Endodermal cell (in vitro differentiated cells): ENCODE data around the gene GLIS1. TPM values are rescaled to one million over a fixed set of nuclear protein-coding genes. Genes with fewer than 3 reads are reported as not detected.
A peak's percentile ranks its signal among the peaks of the same experiment; 100 is the strongest.

ENCODE experiments used
- DNase-seq: peaks from one replicate; pipeline ENCODE4 v3.0.0-alpha.2; 2017
- H3K27ac ChIP-seq: 2 replicates; pipeline ENCODE4 v1.5.1; 2013; ENCODE audit warnings: mild to moderate bottlenecking, low read depth, low read length, moderate library complexity
- H3K27me3 ChIP-seq: 2 replicates; pipeline ENCODE4 v1.6.1; 2013; ENCODE audit warnings: mild to moderate bottlenecking, low read length, moderate library complexity; ENCODE audit not compliant: insufficient read depth, control insufficient read depth, poor library complexity, severe bottlenecking
- H3K36me3 ChIP-seq: 2 replicates; pipeline ENCODE4 v1.7.0; 2013; ENCODE audit warnings: mild to moderate bottlenecking, low read length, moderate library complexity; ENCODE audit not compliant: control insufficient read depth, insufficient read depth
- H3K4me1 ChIP-seq: one replicate; pipeline ENCODE4 v1.7.0; 2013; ENCODE audit warnings: low read length; ENCODE audit not compliant: control insufficient read depth, insufficient read depth
- H3K4me3 ChIP-seq: 2 replicates; pipeline ENCODE4 v1.5.1; 2013; ENCODE audit warnings: mild to moderate bottlenecking, low read length, moderate library complexity
- H3K9ac ChIP-seq: 2 replicates; pipeline ENCODE4 v1.6.1; 2013; ENCODE audit warnings: mild to moderate bottlenecking, low read length, moderate library complexity; ENCODE audit not compliant: poor library complexity, severe bottlenecking; ENCODE audit errors: extremely low read depth
- H3K9me3 ChIP-seq: 2 replicates; pipeline ENCODE4 v1.6.1; 2013; ENCODE audit warnings: mild to moderate bottlenecking, low read length, moderate library complexity; ENCODE audit not compliant: control insufficient read depth
- H3K27ac Mint-ChIP-seq: 2 replicates; pipeline ENCODE4 v1.8.0; 2020; ENCODE audit warnings: mixed read lengths
- H3K27me3 Mint-ChIP-seq: 2 replicates; pipeline ENCODE4 v1.8.0; 2021; ENCODE audit warnings: mild to moderate bottlenecking, mixed read lengths; ENCODE audit not compliant: insufficient read depth
- H3K36me3 Mint-ChIP-seq: 2 replicates; pipeline ENCODE4 v1.8.0; 2020; ENCODE audit warnings: low read depth, mixed read lengths
- H3K4me1 Mint-ChIP-seq: 2 replicates; pipeline ENCODE4 v1.8.0; 2020; ENCODE audit warnings: mixed read lengths
- H3K4me3 Mint-ChIP-seq: 2 replicates; pipeline ENCODE4 v1.8.0; 2020; ENCODE audit warnings: mild to moderate bottlenecking, moderate library complexity, mixed read lengths
- H3K9me3 Mint-ChIP-seq: 2 replicates; pipeline ENCODE4 v1.8.0; 2020; ENCODE audit warnings: mild to moderate bottlenecking, mixed read lengths
- CTCF ChIP-seq: fragments of 200-600 bp; sonication (generic); conservative IDR thresholded peaks from 2 replicates; pipeline ENCODE4 v1.5.0; 2021; ENCODE audit warnings: antibody characterized with exemption, mild to moderate bottlenecking
- WGBS, 2 experiments: methylation state at CpG; one replicate each; pipeline versions ENCODE4 v1.1.5 to v1.1.7; 2013; ENCODE audit warnings: missing lambda C conversion rate in 2 of 2, mixed read lengths in 1 of 2; ENCODE audit not compliant: insufficient coverage in 1 of 2, insufficient read length in 1 of 2; 5-methylcytosine and 5-hydroxymethylcytosine counted together
- total RNA-seq, 2 donors: library from RNA; stranded (reverse); fragmentation: NEBNext Ultra II Directional in 1 of 2; extraction: Animal tissue kit (Norgen Biotek cat#: 25700) in 1 of 2; gene quantifications; 2 replicates in 1 of 2; 3 replicates in 1 of 2; pipeline ENCODE4 v1.2.1, GENCODE V29; 2021

GLIS1 gene
- total RNA-seq, 2 donors from 2014 or later = 2.1 to 3.9 TPM

DNA sequence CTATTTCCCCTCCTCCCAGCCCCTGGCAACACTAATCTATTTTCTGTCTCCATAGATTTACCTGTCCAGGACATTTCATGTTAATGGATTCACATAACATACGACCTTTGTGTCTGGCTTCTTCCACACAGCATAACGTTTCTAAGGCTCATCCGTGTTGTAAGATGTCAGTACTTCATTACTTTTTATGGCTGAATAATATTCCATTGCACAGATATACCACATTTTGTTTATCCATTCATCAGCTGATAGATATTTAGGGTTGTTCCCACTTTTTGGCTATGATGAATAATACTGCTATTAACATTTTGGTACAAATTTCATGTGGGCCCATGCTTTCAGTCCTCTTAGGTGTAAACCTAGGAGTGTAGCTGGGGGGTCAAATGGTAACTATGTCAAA lies 38.2 kb downstream of the GLIS1 start:
- Mint-ChIP-seq H3K27me3 (peaks cover 2% of the 10 kb centered on the region), H3K4me1 (peaks cover 24% of the 10 kb centered on the region), H3K9me3 (no peaks in the 10 kb centered on the region), H3K36me3 (no peaks in the 10 kb centered on the region), H3K4me3 (no peak overlapping the region), H3K27ac (no peak overlapping the region)
- no peaks in the 10 kb centered on the region for H3K36me3 ChIP-seq
- WGBS, 2 experiments = 88 to 100% methylated on average over 3 of the region's 3 CpGs
- H3K9ac ChIP-seq = no peak overlapping the region
- DNase-seq = no peak
- no peak for TF ChIP-seq CTCF
- H3K27me3 ChIP-seq = no peaks in the 10 kb centered on the region
- no peaks in the 10 kb centered on the region for H3K4me1 ChIP-seq
- no peaks in the 10 kb centered on the region for H3K9me3 ChIP-seq
- H3K27ac ChIP-seq = no peak overlapping the region
- H3K4me3 ChIP-seq = no peak overlapping the region

DNA sequence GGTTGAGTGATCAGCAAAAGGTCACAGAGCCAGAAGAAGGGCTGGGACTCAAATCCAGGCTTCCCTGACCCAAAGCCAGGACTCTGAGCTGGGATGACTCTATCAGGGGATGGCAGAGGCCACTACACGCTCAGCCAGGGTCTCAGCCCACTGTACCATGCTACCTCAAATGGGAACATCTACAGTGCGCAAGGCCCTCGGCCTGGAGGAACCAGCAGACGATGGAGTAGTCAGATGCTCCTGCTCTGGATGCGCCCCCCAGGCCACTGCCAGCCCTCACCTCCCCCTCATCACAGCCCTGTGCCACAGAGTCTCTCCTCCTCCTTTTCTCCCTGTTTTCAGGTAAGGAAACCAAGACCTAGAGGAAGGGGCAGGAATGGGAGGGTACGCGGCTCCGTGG lies 39.0 kb downstream of the GLIS1 start:
- no peak for DNase-seq
- H3K4me1 Mint-ChIP-seq = peaks cover 18% of the 10 kb centered on the region
- peaks cover 2% of the 10 kb centered on the region for H3K27me3 Mint-ChIP-seq
- Histone ChIP-seq H3K27ac (no peak overlapping the region), H3K9me3 (no peaks in the 10 kb centered on the region), H3K9ac (no peak overlapping the region), H3K27me3 (no peaks in the 10 kb centered on the region), H3K36me3 (no peaks in the 10 kb centered on the region), H3K4me1 (no peaks in the 10 kb centered on the region), H3K4me3 (no peak overlapping the region)
- 87 to 92% methylated on average over 3 to 8 of the region's 8 CpGs for WGBS, 2 experiments
- no peak overlapping the region for H3K27ac Mint-ChIP-seq
- H3K36me3 Mint-ChIP-seq = no peaks in the 10 kb centered on the region
- TF ChIP-seq CTCF = no peak
- H3K9me3 Mint-ChIP-seq = no peaks in the 10 kb centered on the region
- no peak overlapping the region for H3K4me3 Mint-ChIP-seq

DNA sequence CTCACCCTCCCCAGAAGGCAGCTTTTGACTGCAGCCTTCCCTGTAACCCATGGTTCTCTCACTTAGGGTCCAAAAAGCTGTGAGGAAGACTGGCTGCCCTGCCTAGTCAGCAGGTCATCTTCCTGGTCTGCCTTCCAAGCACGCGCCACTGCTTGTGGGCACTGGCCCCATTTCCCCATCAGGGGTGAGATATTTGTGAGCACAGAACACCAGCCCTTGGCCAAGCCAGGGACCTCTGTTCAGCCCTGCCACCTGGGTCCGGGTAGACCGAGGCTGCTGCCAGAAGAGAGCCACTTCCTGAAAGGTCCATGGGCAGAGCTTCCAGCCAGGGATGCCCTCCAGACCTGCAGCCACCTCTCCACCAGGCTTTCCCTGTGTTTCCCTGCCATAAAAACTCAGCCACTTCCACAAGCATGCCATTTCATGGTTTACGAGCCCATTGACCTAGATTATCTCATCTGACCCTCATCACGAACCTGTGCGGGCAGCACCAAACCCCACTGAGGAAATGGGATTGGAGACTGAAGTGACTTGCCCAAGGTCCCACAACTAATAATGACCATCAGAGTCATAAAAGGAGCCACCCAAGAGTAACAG lies 40.5 kb downstream of the GLIS1 start:
- no peak for TF ChIP-seq CTCF
- H3K4me1 Mint-ChIP-seq = peaks cover 23% of the 10 kb centered on the region
- no peak overlapping the region for H3K27ac ChIP-seq

More for the DNA sequence above, 40.5 kb downstream of the GLIS1 start:
- H3K4me3 ChIP-seq = no peak overlapping the region
- H3K36me3 ChIP-seq = no peaks in the 10 kb centered on the region
- no peak for DNase-seq
- no peaks in the 10 kb centered on the region for H3K27me3 ChIP-seq
- Mint-ChIP-seq H3K27ac (peak overlapping the region; percentile 58), H3K4me3 (no peak overlapping the region), H3K27me3 (peaks cover 2% of the 10 kb centered on the region), H3K36me3 (no peaks in the 10 kb centered on the region), H3K9me3 (no peaks in the 10 kb centered on the region)
- H3K9ac ChIP-seq = no peak overlapping the region
- no peaks in the 10 kb centered on the region for H3K9me3 ChIP-seq
- peaks cover 5% of the 10 kb centered on the region for H3K4me1 ChIP-seq
- 94 to 95% methylated on average over 6 to 7 of the region's 7 CpGs for WGBS, 2 experiments
